Esophagus squamous epithelium (tissue), 4 donors: ENCODE measurements around the gene CAMTA1.

Experiments used
- POLR2A ChIP-seq, 4 donors: fragments of 450-650 bp; IDR thresholded peaks; one replicate each; pipeline ENCODE4 v1.6.1; 2017; ENCODE audit warnings: antibody characterized with exemption in 4 of 4, mild to moderate bottlenecking in 4 of 4, moderate library complexity in 3 of 4
- TF ChIP-seq, protein P1 (sequence below), 6 experiments: fragments of 450-650 bp in 4 of 6; fragments of 200-600 bp in 2 of 6; sonication (generic) in 2 of 6; IDR thresholded peaks; one replicate each; pipeline ENCODE4 v1.5.1; 2016 to 2019; ENCODE audit warnings: antibody characterized with exemption in 6 of 6, mild to moderate bottlenecking in 4 of 6, moderate library complexity in 4 of 6

DNA sequence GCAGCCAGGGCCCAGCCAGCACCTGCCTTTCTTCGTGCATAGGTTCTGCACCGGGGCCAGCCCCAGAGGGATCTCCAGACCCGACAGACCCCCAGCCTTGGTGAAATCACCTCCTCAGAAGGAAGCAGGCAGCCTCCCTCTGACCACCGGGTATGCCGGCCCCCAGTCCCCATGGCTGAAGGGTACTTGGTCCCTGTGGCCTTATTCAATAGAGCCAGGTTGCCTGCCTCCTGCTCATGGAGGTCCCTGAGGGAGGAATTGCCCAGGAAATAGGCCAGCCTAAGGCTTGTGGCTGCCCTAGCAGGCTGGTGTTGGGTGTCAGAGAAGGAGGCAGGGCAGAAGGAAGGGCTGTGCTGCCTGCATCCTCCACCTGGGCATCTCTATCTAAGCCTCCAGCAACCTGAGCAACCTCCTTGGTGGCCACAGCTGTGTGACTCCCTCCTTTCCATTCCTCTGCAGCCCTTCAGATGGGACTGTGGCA, 647.7 kb downstream of the CAMTA1 start:
- TF ChIP-seq, protein P1, sequence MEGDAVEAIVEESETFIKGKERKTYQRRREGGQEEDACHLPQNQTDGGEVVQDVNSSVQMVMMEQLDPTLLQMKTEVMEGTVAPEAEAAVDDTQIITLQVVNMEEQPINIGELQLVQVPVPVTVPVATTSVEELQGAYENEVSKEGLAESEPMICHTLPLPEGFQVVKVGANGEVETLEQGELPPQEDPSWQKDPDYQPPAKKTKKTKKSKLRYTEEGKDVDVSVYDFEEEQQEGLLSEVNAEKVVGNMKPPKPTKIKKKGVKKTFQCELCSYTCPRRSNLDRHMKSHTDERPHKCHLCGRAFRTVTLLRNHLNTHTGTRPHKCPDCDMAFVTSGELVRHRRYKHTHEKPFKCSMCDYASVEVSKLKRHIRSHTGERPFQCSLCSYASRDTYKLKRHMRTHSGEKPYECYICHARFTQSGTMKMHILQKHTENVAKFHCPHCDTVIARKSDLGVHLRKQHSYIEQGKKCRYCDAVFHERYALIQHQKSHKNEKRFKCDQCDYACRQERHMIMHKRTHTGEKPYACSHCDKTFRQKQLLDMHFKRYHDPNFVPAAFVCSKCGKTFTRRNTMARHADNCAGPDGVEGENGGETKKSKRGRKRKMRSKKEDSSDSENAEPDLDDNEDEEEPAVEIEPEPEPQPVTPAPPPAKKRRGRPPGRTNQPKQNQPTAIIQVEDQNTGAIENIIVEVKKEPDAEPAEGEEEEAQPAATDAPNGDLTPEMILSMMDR (IDR thresholded peaks at IDR 0.05), result no peak
- no peak for TF ChIP-seq POLR2A (IDR thresholded peaks at IDR 0.05)
